Measurements from ENCODE around the gene BOC. TPM values are rescaled to one million over a fixed set of nuclear protein-coding genes. Genes with fewer than 3 reads are reported as not detected.
A peak's percentile ranks its signal among the peaks of the same experiment; 100 is the strongest.

BOC gene
- total and polyA plus RNA-seq, 2 of the 8 experiments (the other 6 are each of a cell fraction or from before 2014, with no cell fraction given), result 6.9 to 9.3 TPM

GRCh38 chr3:113211330-113212149, at the start of gene BOC (continued):
- peak; percentile 81; the same call in 1 of the 2 replicates for TF ChIP-seq RBBP5 (IDR thresholded peaks at IDR 0.05; ENCODE audit: borderline replicate concordance, low read depth, low read length)
- no peak for TF ChIP-seq POU5F1 (IDR thresholded peaks at IDR 0.05; ENCODE audit: low read depth, low read length)
- peak in 1 of 2 experiments; percentile 6; a peak in 1 of 4 replicates for TF ChIP-seq RAD21 (IDR thresholded peaks at IDR 0.05 in 1 of 2, conservative IDR thresholded peaks at IDR 0.05 in 1 of 2; ENCODE audit: low read depth in 2 of 2, low read length in 2 of 2)
- no peak for TF ChIP-seq SRF (IDR thresholded peaks at IDR 0.05; ENCODE audit: low read depth, low read length)
- no peak for TF ChIP-seq BCL11A (IDR thresholded peaks at IDR 0.05; ENCODE audit: low read depth in 2 of 2, low read length in 2 of 2)
- TF ChIP-seq POLR2A (IDR thresholded peaks at IDR 0.05; ENCODE audit: control extremely low read depth in 1 of 2, low read depth in 2 of 2, low read length in 2 of 2), result peak in 1 of 2 experiments; percentile 58; a peak in 2 of 3 replicates
- no peak; the same call in 1 of the 2 replicates for TF ChIP-seq PHF8 (conservative IDR thresholded peaks at IDR 0.05; ENCODE audit: low read depth, low read length)
- TF ChIP-seq, protein P1, sequence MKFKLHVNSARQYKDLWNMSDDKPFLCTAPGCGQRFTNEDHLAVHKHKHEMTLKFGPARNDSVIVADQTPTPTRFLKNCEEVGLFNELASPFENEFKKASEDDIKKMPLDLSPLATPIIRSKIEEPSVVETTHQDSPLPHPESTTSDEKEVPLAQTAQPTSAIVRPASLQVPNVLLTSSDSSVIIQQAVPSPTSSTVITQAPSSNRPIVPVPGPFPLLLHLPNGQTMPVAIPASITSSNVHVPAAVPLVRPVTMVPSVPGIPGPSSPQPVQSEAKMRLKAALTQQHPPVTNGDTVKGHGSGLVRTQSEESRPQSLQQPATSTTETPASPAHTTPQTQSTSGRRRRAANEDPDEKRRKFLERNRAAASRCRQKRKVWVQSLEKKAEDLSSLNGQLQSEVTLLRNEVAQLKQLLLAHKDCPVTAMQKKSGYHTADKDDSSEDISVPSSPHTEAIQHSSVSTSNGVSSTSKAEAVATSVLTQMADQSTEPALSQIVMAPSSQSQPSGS (IDR thresholded peaks at IDR 0.05; ENCODE audit: low read length), result no peak
- no peak for TF ChIP-seq CHD2 (IDR thresholded peaks at IDR 0.05; ENCODE audit: low read length)
- no peak for TF ChIP-seq E2F6 (IDR thresholded peaks at IDR 0.05)
- TF ChIP-seq USF2 (IDR thresholded peaks at IDR 0.05; ENCODE audit: low read length), result no peak
- TF ChIP-seq MAFK (IDR thresholded peaks at IDR 0.05; ENCODE audit: low read depth, low read length), result no peak
- no peak; the same call in 1 of the 2 replicates for TF ChIP-seq CREB1 (IDR thresholded peaks at IDR 0.05)
- no peak for TF ChIP-seq CHD1 (IDR thresholded peaks at IDR 0.05; ENCODE audit: low read depth, low read length)
- peak; percentile 42; the same call in 1 of the 2 replicates for TF ChIP-seq TAF1 (IDR thresholded peaks at IDR 0.05; ENCODE audit: low read depth, low read length)
- TF ChIP-seq CTCF (IDR thresholded peaks at IDR 0.05; ENCODE audit: control extremely low read depth in 1 of 3, insufficient read depth in 1 of 3, low read depth in 1 of 3, low read length in 3 of 3), result 0 out of 4 replicates have a peak, but pooled peaks of 1 of the 3 experiments have one; percentile 9
- peak; percentile 97 for TF ChIP-seq KDM4A (IDR thresholded peaks at IDR 0.05; ENCODE audit: low read depth, low read length, severe bottlenecking)
